Measurements from ENCODE around the gene TMEM63A.

GRCh38 chr1:225865514-225865913 is 16.7 kb downstream of the TMEM63A start:
- TF ChIP-seq POLR2A (IDR thresholded peaks at IDR 0.05) (no peak), EP300 (IDR thresholded peaks at IDR 0.05) (no peak), CTCF (IDR thresholded peaks at IDR 0.05) (no peak), POLR2AphosphoS5 (IDR thresholded peaks at IDR 0.05) (no peak)
